GM12873 (cell line): Measurements from ENCODE around the gene GFAP.

ENCODE experiments used
- CTCF ChIP-seq: IDR thresholded peaks from 2 replicates; pipeline ENCODE4 v1.5.1; 2012; ENCODE audit warnings: low read depth, mild to moderate bottlenecking, moderate library complexity, low read length, control low read depth; ENCODE audit not compliant: insufficient read depth; ENCODE audit errors: missing control alignments

Gene GFAP

DNA sequence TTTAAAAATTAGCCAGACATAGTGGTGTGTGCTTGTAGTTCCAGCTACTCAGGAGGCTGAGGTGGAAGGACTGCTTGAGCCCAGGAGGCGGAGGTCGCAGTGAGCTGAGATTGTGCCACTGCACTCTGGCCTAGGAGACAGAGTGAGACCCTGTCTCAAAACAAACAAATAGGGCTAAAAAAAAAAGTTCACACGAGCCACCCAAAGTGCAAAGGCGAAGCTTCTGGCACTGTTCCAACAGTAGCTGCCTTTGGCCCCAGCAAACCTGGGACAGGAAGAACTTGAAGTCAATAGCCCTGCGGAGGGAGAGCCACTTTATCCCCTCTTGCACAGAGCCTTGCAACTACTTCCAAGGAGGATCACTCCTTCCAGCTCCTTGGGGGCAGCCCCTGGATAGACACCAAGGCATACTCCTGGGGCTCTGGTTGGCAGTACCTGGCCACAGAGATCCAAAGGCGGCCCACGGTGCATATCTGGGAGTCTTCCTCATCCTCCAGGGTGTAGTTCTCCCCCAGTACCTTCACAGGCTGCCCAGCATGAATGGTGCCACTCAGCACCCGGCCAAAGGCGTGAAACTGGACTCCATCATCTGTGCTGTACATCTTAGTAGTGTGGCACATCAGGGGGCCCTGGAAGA, 52.9 kb downstream of the GFAP start:
- no peak for TF ChIP-seq CTCF

DNA sequence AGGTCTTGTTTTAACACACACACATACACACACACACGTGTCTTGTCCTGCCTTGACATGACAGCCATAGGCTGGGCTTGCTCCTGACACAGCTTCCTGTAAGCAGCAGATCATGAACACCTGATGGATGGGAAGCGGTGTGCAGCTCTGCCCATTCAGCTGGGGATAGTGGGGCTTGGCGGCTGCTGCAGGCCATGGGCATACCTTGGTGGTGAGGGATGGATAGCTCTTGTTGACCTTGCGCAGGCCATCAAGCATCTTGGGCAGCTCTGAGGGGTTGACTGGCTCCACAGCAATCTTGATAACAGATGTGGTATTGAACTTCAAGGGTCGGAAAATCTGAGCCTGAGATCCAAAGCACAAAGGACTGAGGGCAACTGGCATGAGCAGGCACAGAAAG, 55.6 kb downstream of the GFAP start:
- no peak for TF ChIP-seq CTCF

- TF ChIP-seq CTCF, result no peak
These were observed 61.1 kb downstream of the GFAP start for GRCh38 chr17:44854192-44854591.
